ENCODE measurements around the gene CHP2.
"Not testable (repeated sequence)": the region's sequence is repeated elsewhere in the genome, so short reads cannot be mapped to it uniquely, and the experiment has no call there.

CHP2 gene

DNA sequence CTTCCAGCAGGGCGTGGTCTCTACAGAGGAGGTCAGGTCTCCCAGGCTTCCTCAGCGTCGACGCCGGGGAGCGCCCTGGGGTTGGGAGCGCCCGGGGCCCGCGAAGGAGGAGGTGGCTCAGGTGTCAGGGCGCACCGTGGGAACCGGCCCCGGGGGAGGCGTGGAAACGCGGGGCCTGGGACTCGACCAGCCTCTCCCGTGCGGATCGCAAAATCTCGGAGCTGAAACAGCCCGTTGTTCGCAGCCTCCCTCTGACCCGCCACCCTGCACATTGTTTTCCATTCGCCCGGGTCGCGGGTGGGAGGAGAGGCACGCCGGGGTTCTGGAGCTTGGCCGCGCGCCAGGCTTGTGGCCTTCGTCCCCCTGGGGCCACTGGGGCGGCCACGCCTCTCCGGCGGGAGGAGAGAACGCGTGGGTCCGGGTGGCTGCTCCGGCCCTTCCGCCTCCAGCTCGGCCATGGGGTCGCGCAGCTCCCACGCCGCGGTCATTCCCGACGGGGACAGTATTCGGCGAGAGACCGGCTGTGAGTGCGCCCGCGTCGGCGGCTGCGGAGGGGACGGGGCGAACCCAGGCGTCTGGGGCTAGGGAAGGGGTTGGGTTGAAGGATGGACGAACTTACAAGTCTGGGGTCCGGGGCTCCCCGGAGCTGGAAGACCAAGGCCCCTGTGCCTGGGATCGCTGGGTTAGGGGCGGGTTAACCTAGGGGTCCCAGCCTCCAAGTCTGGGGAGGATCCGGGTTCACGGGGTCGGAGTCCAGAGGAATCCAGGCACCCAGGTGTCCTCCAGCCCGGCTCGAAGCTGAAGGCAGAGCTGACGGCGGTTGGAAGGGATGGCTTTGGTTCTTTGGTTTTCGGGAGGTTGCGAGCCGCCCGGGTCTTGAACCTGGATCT is at the start of gene CHP2:
Gene CHP2, plus strand, starts transcription at position 433 of the 890 bp plus-strand sequence. Its CDS starts 24 bp downstream, at position 457.
- DNase-seq (ENCODE audit: extremely low read depth in 1 of 2, low read depth in 1 of 2) = no peak

- no peak for DNase-seq (ENCODE audit: extremely low read depth in 1 of 2, low read depth in 1 of 2)
Measured at GRCh38 chr16:23705517-23705902, 49.3 kb upstream of the CHP2 start.

DNA sequence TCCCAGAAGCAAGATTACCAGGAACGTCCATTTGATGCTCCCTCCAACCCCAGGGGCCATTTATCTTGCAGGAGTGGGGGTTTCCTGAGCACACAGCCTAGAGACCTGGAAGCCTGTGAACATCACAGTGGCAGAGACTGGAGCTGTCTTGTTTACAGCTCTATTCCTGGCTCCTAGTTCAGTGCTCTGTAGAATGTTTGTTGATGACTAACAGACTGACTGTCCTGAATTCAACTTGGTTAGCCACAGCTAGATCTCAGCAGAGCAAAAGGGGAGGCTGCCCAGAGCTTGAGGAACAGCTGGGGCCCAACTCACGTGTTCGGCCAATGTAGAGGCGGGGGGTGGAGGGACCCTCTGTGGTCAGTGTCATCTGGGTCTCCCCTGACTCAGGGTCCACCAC is 48.4 kb upstream of the CHP2 start:
- no peak for DNase-seq (ENCODE audit: extremely low read depth in 1 of 2, low read depth in 1 of 2)

- no peak for DNase-seq (ENCODE audit: extremely low read depth in 1 of 2, low read depth in 1 of 2)
Measured at GRCh38 chr16:23709536-23709935, 45.3 kb upstream of the CHP2 start.

- DNase-seq (ENCODE audit: extremely low read depth in 1 of 2, low read depth in 1 of 2) = no peak
Measured at GRCh38 chr16:23710008-23710407, 44.8 kb upstream of the CHP2 start.

GRCh38 chr16:23710504-23710903 is 44.3 kb upstream of the CHP2 start:
- DNase-seq (ENCODE audit: extremely low read depth in 1 of 2, low read depth in 1 of 2) = no peak

DNA sequence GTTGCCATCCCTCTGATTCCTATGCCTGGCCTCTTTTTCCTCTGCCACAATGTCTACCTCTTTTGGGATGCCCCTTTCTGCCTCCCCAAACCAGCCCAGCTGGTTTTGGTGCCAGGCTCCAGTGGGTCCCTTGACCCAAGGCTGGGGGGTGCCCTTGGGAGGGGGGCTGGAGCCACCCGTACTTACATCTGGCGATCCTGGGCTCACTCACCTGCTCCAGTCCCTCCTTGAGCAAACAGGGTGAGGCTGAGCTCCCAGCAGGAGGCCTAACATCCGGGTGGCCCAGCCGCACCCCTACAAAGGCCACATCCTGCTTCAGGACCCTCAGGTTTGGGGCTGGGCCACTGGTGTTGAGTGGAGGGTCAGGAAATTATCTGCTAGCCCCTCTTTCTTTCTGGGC is 43.0 kb upstream of the CHP2 start:
- DNase-seq (ENCODE audit: extremely low read depth in 1 of 2, low read depth in 1 of 2) = no peak

GRCh38 chr16:23712976-23713375 is 41.9 kb upstream of the CHP2 start, which contains the start of gene ERN2:
Gene ERN2, minus strand, starts transcription at chr16:23713222. Its CDS starts 35 bp downstream, at chr16:23713187.
- no peak for DNase-seq (ENCODE audit: extremely low read depth in 1 of 2, low read depth in 1 of 2)

DNA sequence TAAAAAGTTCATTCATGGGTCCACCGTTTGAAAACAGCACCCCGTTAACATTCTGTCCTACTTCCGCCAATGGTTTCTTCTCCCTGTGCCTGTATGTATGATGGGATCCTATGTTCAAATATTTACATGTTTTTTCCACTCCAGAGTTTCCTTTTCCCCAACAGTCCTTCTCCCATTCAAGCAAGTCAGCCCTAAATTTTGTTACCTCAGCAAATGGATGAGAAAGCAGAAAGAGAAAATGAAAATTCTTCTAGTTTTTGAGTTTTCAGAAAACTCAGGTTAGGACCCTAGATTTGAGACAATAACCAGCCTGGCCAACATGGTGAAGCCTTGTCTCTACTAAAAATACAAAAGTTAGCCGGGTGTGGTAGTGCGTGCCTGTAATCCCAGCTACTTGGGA is 38.3 kb upstream of the CHP2 start:
- no peak for DNase-seq (ENCODE audit: extremely low read depth in 1 of 2, low read depth in 1 of 2)

- DNase-seq (ENCODE audit: extremely low read depth in 1 of 2, low read depth in 1 of 2) = not testable (repeated sequence)
Measured at GRCh38 chr16:23722613-23723240, 32.1 kb upstream of the CHP2 start.

- no peak for DNase-seq (ENCODE audit: extremely low read depth in 1 of 2, low read depth in 1 of 2)
Measured at GRCh38 chr16:23724096-23724784, 30.6 kb upstream of the CHP2 start.

DNA sequence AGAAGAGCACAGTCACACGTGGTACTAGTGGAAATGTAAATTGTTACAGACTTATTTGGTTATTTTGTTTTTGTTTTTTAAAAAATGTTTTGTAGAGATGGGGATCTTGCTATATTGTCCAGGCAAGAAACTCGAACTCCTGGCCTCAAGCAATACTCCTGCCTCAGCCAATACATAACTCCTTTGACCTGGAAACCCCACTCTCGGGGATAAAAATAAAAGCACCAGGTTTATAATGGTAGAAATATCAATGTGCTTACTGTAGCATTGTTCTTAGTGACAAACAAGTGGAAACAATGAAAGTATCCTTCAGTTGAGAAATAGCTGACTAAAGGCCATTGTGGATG is 30.1 kb upstream of the CHP2 start:
- DNase-seq (ENCODE audit: extremely low read depth in 1 of 2, low read depth in 1 of 2) = no peak

- no peak for DNase-seq (ENCODE audit: extremely low read depth in 1 of 2, low read depth in 1 of 2)
Measured at GRCh38 chr16:23726710-23727109, 28.1 kb upstream of the CHP2 start.

GRCh38 chr16:23728112-23728477 is 26.7 kb upstream of the CHP2 start:
- no peak for DNase-seq (ENCODE audit: extremely low read depth in 1 of 2, low read depth in 1 of 2)

GRCh38 chr16:23729503-23730424 is 25.1 kb upstream of the CHP2 start:
- DNase-seq (ENCODE audit: extremely low read depth in 1 of 2, low read depth in 1 of 2) = no peak

DNA sequence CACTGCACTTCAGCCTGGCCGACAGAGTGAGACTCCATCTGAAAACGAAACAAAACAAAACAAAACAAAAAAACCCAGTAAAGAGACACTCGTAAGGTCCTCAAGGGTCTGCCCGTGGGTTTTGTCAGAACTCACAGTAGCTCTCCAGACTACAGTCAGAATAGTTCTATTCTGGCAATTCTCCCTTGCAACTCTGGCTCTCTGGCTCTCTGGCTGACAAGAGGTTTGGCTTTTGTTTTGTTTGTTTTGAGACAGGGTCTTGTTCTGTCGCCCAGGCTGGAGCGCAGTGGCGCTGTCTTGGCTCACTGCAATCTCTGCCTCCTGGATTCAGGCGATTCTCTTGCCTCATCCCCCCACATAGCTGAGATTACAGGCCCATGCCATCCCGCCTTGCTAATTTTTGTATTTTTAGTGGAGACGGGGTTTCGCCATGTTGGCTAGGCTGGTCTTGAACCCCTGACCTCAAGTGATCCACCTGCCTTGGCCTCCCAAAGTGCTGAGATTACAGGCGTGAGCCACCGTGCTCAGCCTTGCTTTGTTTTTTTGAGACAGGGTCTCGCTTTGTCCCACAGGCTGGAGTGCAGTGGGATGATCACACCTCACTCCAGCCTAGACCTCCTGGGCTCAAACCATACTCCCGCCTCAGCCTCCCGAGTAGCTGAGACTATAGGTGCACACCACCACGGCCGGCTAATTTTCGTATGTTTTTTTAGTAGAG is 20.5 kb upstream of the CHP2 start:
- no peak for DNase-seq (ENCODE audit: extremely low read depth in 1 of 2, low read depth in 1 of 2)

- DNase-seq (ENCODE audit: extremely low read depth in 1 of 2, low read depth in 1 of 2) = not testable (repeated sequence)
Measured at GRCh38 chr16:23737423-23738028, 17.3 kb upstream of the CHP2 start.

GRCh38 chr16:23739516-23739915 is 15.3 kb upstream of the CHP2 start:
- DNase-seq (ENCODE audit: extremely low read depth in 1 of 2, low read depth in 1 of 2) = no peak

DNA sequence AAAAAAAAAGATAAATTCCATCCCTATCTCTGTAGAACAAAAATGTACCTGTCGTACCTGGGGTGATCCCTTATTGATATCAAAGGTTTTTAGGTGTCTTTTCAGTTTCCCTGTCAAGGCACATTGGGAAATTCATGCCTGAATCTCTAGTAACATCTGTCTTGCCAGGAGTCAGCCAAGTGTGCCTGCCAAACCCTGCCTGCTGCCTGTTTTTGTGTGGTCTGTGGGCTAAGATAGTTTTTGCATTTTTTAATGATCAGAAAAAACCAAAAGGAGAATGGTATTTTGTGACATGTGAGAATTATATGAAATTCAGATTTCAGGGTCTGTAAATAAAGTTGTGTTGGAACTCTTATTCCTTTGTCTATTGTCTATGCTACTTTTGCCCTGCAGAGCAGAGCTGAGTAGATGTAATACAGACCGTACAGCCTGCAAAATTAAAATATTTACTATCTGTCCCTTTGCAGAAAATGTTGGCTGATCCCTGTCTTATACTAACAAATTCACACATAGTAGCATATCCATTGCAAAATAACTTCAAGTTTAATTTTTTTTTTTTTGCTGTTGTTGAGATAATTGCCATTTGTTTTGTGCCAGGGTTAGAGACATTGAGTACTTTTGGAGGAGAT is 13.0 kb upstream of the CHP2 start:
- DNase-seq (ENCODE audit: extremely low read depth in 1 of 2, low read depth in 1 of 2) = no peak
